HG03575 (cell line): ENCODE measurements around the gene EFTUD2.

Experiments
- ATAC-seq: cut with Tn5 transposase; IDR thresholded peaks from one replicate; pipeline ENCODE4 v1.9.1; 2021; ENCODE audit not compliant: unreplicated experiment, insufficient number of reproducible peaks, low FRiP score; ENCODE audit errors: extremely low read depth

The EFTUD2 gene

GRCh38 chr17:44863061-44863918, 36.0 kb downstream of the EFTUD2 start:
- ATAC-seq, result no peak

DNA sequence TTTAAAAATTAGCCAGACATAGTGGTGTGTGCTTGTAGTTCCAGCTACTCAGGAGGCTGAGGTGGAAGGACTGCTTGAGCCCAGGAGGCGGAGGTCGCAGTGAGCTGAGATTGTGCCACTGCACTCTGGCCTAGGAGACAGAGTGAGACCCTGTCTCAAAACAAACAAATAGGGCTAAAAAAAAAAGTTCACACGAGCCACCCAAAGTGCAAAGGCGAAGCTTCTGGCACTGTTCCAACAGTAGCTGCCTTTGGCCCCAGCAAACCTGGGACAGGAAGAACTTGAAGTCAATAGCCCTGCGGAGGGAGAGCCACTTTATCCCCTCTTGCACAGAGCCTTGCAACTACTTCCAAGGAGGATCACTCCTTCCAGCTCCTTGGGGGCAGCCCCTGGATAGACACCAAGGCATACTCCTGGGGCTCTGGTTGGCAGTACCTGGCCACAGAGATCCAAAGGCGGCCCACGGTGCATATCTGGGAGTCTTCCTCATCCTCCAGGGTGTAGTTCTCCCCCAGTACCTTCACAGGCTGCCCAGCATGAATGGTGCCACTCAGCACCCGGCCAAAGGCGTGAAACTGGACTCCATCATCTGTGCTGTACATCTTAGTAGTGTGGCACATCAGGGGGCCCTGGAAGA, 36.8 kb downstream of the EFTUD2 start:
- no peak for ATAC-seq

- ATAC-seq, result no peak
Measured at GRCh38 chr17:44859701-44860100, 39.5 kb downstream of the EFTUD2 start.

GRCh38 chr17:44854192-44854591, 45.1 kb downstream of the EFTUD2 start:
- no peak for ATAC-seq

DNA sequence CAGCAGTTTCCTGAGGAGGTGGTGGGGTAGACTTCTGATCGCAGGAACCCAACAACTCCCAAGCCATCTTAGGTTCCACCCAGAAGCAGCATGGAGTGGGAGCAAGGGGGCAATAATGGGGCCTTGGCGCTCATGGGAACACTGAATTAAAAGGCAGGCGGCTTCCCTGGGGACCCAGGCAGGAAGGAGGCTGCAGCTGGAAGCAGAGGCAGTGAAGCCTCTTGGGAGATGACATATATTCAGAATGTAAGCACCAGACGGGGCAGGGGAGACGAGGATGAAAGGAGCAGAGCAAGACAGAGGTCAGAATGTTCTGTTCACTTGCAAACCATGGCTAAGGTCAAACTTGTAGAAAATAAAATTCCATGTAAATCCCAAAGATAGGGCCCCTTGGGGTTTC, 48.6 kb downstream of the EFTUD2 start:
- no peak for ATAC-seq

- ATAC-seq, result no peak
Measured at GRCh38 chr17:44850025-44850424, 49.2 kb downstream of the EFTUD2 start.

DNA sequence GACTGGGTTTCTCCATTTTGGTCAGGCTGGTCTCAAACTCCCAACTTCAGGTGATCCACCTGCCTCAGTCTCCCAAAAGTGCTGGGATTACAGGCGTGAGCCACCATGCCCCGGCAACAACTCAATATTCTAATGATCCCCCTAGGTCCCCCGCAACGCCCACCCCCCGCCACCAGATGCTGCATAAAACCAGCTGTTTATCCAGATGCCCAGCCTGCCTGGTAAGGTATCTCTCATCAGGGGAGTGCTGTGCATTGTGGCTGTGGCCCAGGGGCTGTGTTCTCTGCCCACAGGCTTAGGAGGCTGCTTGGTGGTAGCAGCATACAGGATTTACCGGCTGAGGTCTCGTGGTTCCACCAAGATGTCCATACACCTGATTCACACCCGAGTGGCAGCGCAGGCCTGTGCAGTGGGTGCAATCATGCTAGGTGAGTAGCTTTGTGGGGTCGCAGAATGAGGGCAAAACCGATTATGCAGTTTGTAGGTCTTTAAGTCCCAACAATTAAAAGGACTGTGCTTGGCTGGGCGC, 50.2 kb downstream of the EFTUD2 start:
- ATAC-seq, result no peak

DNA sequence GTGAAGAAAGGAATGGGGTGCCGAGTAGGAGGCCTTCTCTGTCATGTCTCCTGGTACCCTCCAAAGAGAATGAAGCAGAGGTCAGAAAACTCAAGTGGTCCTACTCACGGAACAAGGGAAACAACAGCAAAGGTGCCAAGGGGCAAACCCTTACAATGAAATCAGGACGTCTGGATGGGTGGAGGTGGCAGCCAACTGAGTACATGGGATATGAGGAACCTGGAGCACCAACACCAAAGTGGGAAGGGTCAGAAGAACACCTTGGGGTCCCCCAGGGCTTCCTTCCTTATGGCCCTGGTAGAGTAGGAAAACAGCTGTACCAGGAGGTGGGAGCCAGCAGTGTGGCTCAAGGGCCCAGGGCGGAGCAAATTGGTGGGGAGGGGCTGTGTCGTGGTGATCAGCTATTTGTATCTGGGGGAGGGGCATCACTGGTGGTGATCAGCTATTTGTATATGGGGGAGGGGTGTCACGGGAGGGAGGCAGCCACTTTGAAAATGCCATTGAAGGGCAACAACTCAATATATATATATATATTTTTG, 50.9 kb downstream of the EFTUD2 start:
- ATAC-seq, result no peak

- ATAC-seq, result no peak
Measured at GRCh38 chr17:44847586-44847985, 51.7 kb downstream of the EFTUD2 start, which contains the start of gene HIGD1B. Gene HIGD1B, plus strand, starts transcription at chr17:44847883. Its CDS starts 270 bp downstream, at chr17:44848153.

DNA sequence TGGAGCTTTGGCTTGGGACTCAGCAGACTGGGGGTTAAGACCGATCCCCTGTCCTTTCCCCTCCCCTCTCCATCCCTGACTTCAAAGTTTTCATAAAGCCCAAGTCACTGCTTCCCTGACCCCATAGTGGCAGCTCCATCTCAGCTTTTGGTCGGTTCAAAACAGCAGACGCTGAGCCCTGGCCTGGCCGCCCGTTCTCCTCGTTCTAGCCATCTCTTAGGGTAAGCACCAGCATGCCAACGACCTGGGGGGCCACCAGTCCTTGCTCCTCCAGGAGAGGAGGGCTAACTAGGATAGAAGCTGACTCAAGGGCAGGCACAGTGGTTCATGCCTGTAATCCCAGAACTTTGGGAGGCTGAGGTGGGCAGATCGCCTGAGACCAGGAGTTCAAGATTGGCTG, 53.0 kb downstream of the EFTUD2 start:
- no peak for ATAC-seq

- ATAC-seq, result no peak
Measured at GRCh38 chr17:44844390-44844830, 54.8 kb downstream of the EFTUD2 start.

DNA sequence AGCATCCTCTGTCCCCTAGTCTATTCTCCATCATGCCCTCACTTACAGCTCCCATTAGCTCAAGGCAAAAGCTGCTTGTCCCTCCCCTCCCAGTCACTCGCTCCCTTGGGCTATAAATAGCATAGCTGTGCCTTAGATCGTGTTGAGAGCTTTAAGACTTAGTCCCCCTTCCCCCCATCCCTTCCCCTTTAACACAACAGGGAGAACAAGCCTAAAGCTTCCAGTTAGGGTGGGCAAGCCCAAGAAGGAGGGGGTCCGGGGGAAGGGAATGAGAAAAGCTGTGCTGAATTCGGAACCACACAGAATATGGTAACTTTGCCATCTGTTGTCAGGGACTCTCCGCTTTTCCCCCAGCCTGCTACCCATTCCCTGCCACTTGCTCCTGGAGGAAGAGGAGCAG, 56.5 kb downstream of the EFTUD2 start:
- ATAC-seq, result no peak

DNA sequence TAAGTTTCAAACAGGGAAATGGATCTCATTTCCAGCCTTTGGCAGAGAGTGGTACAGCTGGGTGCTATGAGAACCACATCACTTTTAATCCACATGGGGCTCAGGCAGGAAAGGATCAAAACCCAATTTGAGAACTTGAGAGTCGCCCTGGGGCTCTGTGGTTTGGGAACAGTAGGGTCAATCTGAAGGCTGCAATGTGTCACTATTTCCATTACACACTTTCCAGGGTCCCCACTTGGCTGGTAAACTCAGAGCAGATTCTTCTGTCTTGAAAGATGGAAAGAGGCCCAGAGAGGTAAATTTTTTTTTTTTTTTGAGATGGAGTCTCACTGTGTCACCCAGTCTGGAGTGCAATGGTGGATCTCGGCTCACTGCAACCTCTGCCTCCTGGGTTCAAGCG, 58.3 kb downstream of the EFTUD2 start:
- ATAC-seq, result no peak

DNA sequence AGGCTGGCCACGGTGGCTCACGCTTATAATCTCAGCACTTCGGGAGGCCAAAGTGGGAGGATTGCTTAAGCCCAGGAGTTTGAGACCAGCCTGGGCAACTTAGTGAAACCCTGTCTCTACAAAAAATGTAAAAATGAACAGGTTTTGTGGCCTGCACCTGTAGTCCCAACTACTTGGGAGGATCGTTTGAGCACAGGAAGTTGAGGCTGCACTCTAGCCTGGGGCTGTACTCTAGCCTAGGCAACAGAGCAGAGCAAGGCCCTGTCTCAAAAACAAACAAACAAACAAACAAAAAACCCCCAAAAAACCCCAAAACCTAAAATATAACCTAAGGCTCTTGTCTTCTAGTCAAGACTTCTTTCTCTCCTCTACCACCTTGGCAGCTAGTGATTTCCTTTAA, 59.0 kb downstream of the EFTUD2 start:
- ATAC-seq, result no peak

DNA sequence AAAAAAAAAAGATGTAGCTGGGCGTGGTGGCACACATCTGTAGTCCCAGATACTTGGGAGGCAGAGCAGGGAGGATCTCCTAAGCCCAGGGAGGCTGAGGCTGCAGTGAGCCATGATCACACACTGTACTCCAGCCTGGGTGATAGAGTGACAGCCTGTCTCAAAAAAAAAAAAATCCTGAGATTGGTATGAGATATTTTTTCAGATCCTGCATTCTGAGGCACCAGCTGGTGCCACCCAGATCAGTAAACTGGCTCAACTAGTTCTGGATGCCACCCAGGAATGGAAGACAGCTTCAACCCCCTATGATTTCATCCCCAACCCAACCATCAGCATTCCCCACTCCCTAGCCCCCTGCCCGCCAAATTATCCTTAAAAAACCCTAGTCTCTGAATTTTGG, 62.0 kb downstream of the EFTUD2 start:
- ATAC-seq, result no peak

GRCh38 chr17:44832805-44833204, 66.4 kb downstream of the EFTUD2 start:
- ATAC-seq, result no peak

DNA sequence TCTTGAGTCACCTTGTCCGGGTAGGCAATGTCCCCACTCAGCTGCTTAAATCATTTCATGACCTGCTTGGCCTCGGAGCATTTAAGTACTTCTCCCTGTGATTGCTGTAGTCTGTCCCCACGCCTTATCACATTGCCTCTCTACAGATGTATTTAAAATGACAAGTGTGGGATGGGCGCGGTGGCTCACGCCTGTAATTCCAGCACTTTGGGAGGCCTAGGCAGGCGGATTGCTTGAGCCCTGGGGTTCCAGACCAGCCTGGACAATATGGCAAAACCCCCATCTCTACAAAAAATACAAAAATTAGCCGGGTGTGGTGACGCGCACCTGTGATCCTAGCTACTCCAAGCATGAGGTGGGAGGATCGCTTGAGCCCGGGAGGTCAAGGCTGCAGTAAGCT, 67.9 kb downstream of the EFTUD2 start:
- ATAC-seq, result no peak

DNA sequence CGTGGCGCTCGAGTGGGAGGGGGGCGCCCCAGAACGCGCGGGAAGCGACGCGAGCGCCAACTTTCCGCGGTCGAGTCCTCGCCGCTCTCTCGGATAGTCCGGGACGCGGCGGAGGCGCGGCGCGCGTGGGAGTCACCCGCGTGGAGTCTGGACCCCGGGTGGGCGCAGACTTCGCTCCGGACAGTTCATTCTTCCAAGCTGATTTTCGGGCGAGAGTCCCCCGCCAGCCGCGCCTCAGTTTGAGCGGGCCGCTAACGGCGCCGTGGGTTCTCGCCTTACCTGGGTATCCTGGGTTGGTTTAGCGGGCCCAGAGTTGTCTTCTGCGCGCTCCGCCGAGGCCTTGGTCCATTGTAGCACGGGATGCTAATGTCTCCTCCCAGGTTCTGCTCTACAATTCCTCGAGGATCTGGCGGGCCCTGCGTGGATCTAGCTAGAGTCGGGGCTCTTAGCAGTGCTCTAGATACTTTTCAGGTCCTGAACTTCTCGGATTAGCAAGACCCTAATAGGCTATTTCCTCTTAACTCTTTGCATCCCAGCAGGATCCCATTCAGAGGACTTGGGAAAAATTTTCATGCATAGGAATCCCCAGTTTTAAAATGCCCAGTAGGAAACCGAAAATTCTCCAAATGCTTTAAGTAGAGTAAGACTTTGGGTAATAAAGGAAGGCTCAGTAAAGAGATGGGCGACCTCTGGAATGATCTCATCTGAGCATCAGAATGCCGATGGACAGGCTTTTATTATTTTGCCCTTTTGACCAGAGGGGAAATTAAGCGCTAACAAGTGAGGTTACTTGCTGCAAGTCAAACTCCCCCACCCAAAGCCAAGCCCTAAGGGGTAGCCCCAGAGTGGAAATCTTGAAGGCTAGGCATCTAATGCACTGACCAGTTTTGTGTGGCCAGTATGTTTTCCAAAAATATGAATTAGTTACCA, 68.6 kb downstream of the EFTUD2 start:
- ATAC-seq, result no peak
